Right cardiac atrium (tissue), 5 donors: ENCODE results near the gene CD300LD. TPM values are rescaled to one million over a fixed set of nuclear protein-coding genes. Genes with fewer than 3 reads are reported as not detected.

Source experiments
- ATAC-seq, 2 donors: fragments of 200-7000 bp; cut with Tn5 transposase; one replicate each; pipeline versions ENCODE4 v1.8.0 to v1.9.1; 2020; ENCODE audit warnings: moderate library complexity in 2 of 2, mild to moderate bottlenecking in 1 of 2
- DNase-seq, 3 donors: peaks; one replicate each; pipeline ENCODE4 v3.0.0-alpha.2; 2020
- H3K27ac ChIP-seq: one replicate; pipeline ENCODE4 v1.5.1; 2013; ENCODE audit warnings: mild to moderate bottlenecking, low read length, control low read depth, moderate library complexity
- H3K27me3 ChIP-seq: one replicate; pipeline ENCODE4 v1.6.1; 2013; ENCODE audit not compliant: control insufficient read depth, insufficient read depth
- H3K4me1 ChIP-seq: one replicate; pipeline ENCODE4 v1.6.1; 2013; ENCODE audit warnings: low read length; ENCODE audit not compliant: control insufficient read depth, insufficient read depth
- H3K4me3 ChIP-seq: one replicate; pipeline ENCODE4 v1.5.1; 2013; ENCODE audit warnings: low read length, control low read depth
- H3K9me3 ChIP-seq: one replicate; pipeline ENCODE4 v1.6.1; 2013; ENCODE audit warnings: low read length; ENCODE audit not compliant: control insufficient read depth
- WGBS: extraction: QIAGEN DNeasy Blood & Tissue Kit; methylation state at CpG from one replicate; pipeline ENCODE4 v1.1.7; 2013; 5-methylcytosine and 5-hydroxymethylcytosine counted together
- intact Hi-C, 4 donors: fragments of 100-400 bp; cut with DNase I; formaldehyde crosslinking; loops; one replicate each; pipeline versions ENCODE4 v1.11.0 to v1.14.0; 2022 to 2023
- polyA plus RNA-seq: library from polyadenylated mRNA; stranded (reverse); fragments of 200-250 nt; gene quantifications from one replicate; pipeline ENCODE4 v1.2.3, GENCODE V29; 2013
- total RNA-seq, 4 donors: library from RNA; stranded (reverse); fragmentation: NEBNext Ultra II Directional; extraction: Animal tissue kit (Norgen Biotek cat#: 25700); gene quantifications; one replicate each; pipeline ENCODE4 v1.2.1, GENCODE V29; 2021
- donor health status: healthy with polysubstance abuse.
- donor health status: DM: no; HTN: yes; CAD: no.
- donor health status: DM: no; HTN: no; CAD: no.
- donor health status: DM: no; HTN: yes; CAD: no; lungs with severe emphysema.
- donor health status: DM: yes; HTN: yes; CAD: no.

CD300LD gene
- total and polyA plus RNA-seq, 5 donors, result not detected

- Histone ChIP-seq H3K27me3 (no peaks in the 10 kb centered on the region), H3K4me3 (no peak overlapping the region), H3K27ac (no peak overlapping the region), H3K4me1 (no peaks in the 10 kb centered on the region), H3K9me3 (no peaks in the 10 kb centered on the region)
- ATAC-seq, result peak; percentile 54 to 69
- 37% methylated on average over 10 of the region's 10 CpGs for WGBS
- intact Hi-C loops, result no loop called here
- peak; percentile 78 to 81 (median 79) for DNase-seq
Observed at GRCh38 chr17:74605361-74605760, 13.3 kb upstream of the CD300LD start.

- no peak overlapping the region for H3K4me3 ChIP-seq
Observed at GRCh38 chr17:74604761-74605160, 12.7 kb upstream of the CD300LD start.

GRCh38 chr17:74604200-74604599 lies 12.1 kb upstream of the CD300LD start:
- 83% methylated on average over 6 of the region's 6 CpGs for WGBS
- Histone ChIP-seq H3K9me3 (no peaks in the 10 kb centered on the region), H3K27ac (no peak overlapping the region), H3K4me3 (no peak overlapping the region), H3K4me1 (no peaks in the 10 kb centered on the region), H3K27me3 (no peaks in the 10 kb centered on the region)
- intact Hi-C loops, result no loop called here
- DNase-seq (no peak), ATAC-seq (no peak)

More at GRCh38 chr17:74604761-74605160, 12.7 kb upstream of the CD300LD start:
- 76% methylated on average over 10 of the region's 10 CpGs for WGBS
- Histone ChIP-seq H3K9me3 (no peaks in the 10 kb centered on the region), H3K27ac (no peak overlapping the region), H3K27me3 (no peaks in the 10 kb centered on the region), H3K4me1 (no peaks in the 10 kb centered on the region)
- no peak for ATAC-seq
- peak in 1 of 3 donors; percentile 36 for DNase-seq
- intact Hi-C loops, result no loop called here

- Histone ChIP-seq H3K9me3 (no peaks in the 10 kb centered on the region), H3K27me3 (no peaks in the 10 kb centered on the region), H3K4me3 (no peak overlapping the region), H3K27ac (no peak overlapping the region), H3K4me1 (no peaks in the 10 kb centered on the region)
- ATAC-seq (no peak), DNase-seq (no peak)
- intact Hi-C loops, result no loop called here
- WGBS, result 74% methylated on average over 5 of the region's 5 CpGs
Observed at GRCh38 chr17:74603746-74604145, 11.7 kb upstream of the CD300LD start.

- DNase-seq, result no peak
- no peak overlapping the region for H3K4me3 ChIP-seq
- intact Hi-C loops, result no loop called here
- no peak for ATAC-seq
- no peaks in the 10 kb centered on the region for H3K27me3 ChIP-seq
- H3K4me1 ChIP-seq, result no peaks in the 10 kb centered on the region
- H3K9me3 ChIP-seq, result no peaks in the 10 kb centered on the region
- H3K27ac ChIP-seq, result no peak overlapping the region
- WGBS, result 59% methylated on average over 6 of the region's 6 CpGs
Observed at GRCh38 chr17:74603037-74603635, 11.1 kb upstream of the CD300LD start.

- no peak overlapping the region for H3K4me3 ChIP-seq
- H3K9me3 ChIP-seq, result no peaks in the 10 kb centered on the region
- ATAC-seq (no peak), DNase-seq (no peak)
- H3K4me1 ChIP-seq, result no peaks in the 10 kb centered on the region
- H3K27me3 ChIP-seq, result no peaks in the 10 kb centered on the region
- 43% methylated on average over 12 of the region's 12 CpGs for WGBS
- intact Hi-C loops, result no loop called here
- H3K27ac ChIP-seq, result no peak overlapping the region
Observed at GRCh38 chr17:74601944-74602572, 10.0 kb upstream of the CD300LD start.

- ATAC-seq, result peak in 1 of 2 donors; percentile 34
- Histone ChIP-seq H3K27me3 (no peaks in the 10 kb centered on the region), H3K27ac (no peak overlapping the region), H3K4me3 (no peak overlapping the region), H3K4me1 (no peaks in the 10 kb centered on the region), H3K9me3 (no peaks in the 10 kb centered on the region)
- no peak for DNase-seq
- WGBS, result 28% methylated on average over 10 of the region's 10 CpGs
- intact Hi-C loops, result no loop called here
Observed at GRCh38 chr17:74599448-74599939, 7.4 kb upstream of the CD300LD start.

- WGBS, result 12% methylated on average over 3 of the region's 3 CpGs
- Histone ChIP-seq H3K4me3 (no peak overlapping the region), H3K9me3 (no peaks in the 10 kb centered on the region), H3K27me3 (no peaks in the 10 kb centered on the region), H3K27ac (no peak overlapping the region), H3K4me1 (no peaks in the 10 kb centered on the region)
- ATAC-seq (no peak), DNase-seq (no peak)
- intact Hi-C loops, result no loop called here
Observed at GRCh38 chr17:74599023-74599399, 6.9 kb upstream of the CD300LD start.

- H3K4me3 ChIP-seq, result no peak overlapping the region
- no peak overlapping the region for H3K27ac ChIP-seq
- H3K27me3 ChIP-seq, result no peaks in the 10 kb centered on the region
- intact Hi-C loops, result no loop called here
- no peak for ATAC-seq
- H3K9me3 ChIP-seq, result no peaks in the 10 kb centered on the region
- WGBS, result 68% methylated on average over 4 of the region's 4 CpGs
- H3K4me1 ChIP-seq, result no peaks in the 10 kb centered on the region
- DNase-seq, result no peak
Observed at GRCh38 chr17:74598346-74599022, 6.4 kb upstream of the CD300LD start.

GRCh38 chr17:74597069-74597790 lies 5.1 kb upstream of the CD300LD start:
- DNase-seq (no peak), ATAC-seq (no peak)
- no peaks in the 10 kb centered on the region for H3K9me3 ChIP-seq
- intact Hi-C loops, result no loop called here
- 69% methylated on average over 8 of the region's 8 CpGs for WGBS
- H3K27me3 ChIP-seq, result no peaks in the 10 kb centered on the region
- no peak overlapping the region for H3K4me3 ChIP-seq
- H3K4me1 ChIP-seq, result no peaks in the 10 kb centered on the region
- H3K27ac ChIP-seq, result no peak overlapping the region
